ENCODE measurements around the gene COPA. TPM values are rescaled to one million over a fixed set of nuclear protein-coding genes. Genes with fewer than 3 reads are reported as not detected.

Gene COPA
- total and polyA plus RNA-seq, 10 donors = 41.3 to 181 (median 117) TPM

- WGBS, 5 donors = 74 to 88% (median 82%) methylated on average over 4 of the region's 4 CpGs
- no peak for DNase-seq
- intact Hi-C loops (cut with DNase I; ENCODE audit: low total_unique reads) = no loop called here
- TF ChIP-seq POLR2A (IDR thresholded peaks at IDR 0.05) (no peak), POLR2AphosphoS5 (IDR thresholded peaks at IDR 0.05) (no peak), CTCF (IDR thresholded peaks at IDR 0.05 in 8 of 11, conservative IDR thresholded peaks at IDR 0.05 in 3 of 11) (no peak)
- Histone ChIP-seq H3K4me1 (peaks cover 8 to 21% (median 17%) of the 10 kb centered on the region in 6 donors), H3K4me3 (no peak overlapping the region), H3K9me3 (no peaks in the 10 kb centered on the region), H3K36me3 (no peaks in the 10 kb centered on the region), H3K27ac (no peak overlapping the region), H3K27me3 (replicated peaks in 1 of 7) (peaks cover 0 to 13% (median 0%) of the 10 kb centered on the region in 7 donors)
These were observed 30.6 kb upstream of the COPA start for GRCh38 chr1:160373696-160374095.

- DNase-seq = no peak
- TF ChIP-seq POLR2AphosphoS5 (IDR thresholded peaks at IDR 0.05) = no peak
- no peak for TF ChIP-seq CTCF (IDR thresholded peaks at IDR 0.05 in 8 of 11, conservative IDR thresholded peaks at IDR 0.05 in 3 of 11)
- no peak for TF ChIP-seq POLR2A (IDR thresholded peaks at IDR 0.05)
- intact Hi-C loops (cut with DNase I; ENCODE audit: low total_unique reads) = no loop called here
- 60 to 79% (median 71%) methylated on average over 4 of the region's 4 CpGs for WGBS, 5 donors
- Histone ChIP-seq H3K9me3 (no peaks in the 10 kb centered on the region), H3K27me3 (replicated peaks in 1 of 7) (peaks cover 0 to 13% (median 0%) of the 10 kb centered on the region in 7 donors), H3K36me3 (no peaks in the 10 kb centered on the region), H3K4me1 (peaks cover 8 to 21% (median 17%) of the 10 kb centered on the region in 6 donors), H3K4me3 (no peak overlapping the region), H3K27ac (no peak overlapping the region)
These were observed 28.7 kb upstream of the COPA start for GRCh38 chr1:160371756-160372155.

- TF ChIP-seq POLR2A (IDR thresholded peaks at IDR 0.05) (no peak), POLR2AphosphoS5 (IDR thresholded peaks at IDR 0.05) (no peak), CTCF (IDR thresholded peaks at IDR 0.05 in 8 of 11, conservative IDR thresholded peaks at IDR 0.05 in 3 of 11) (no peak)
- Histone ChIP-seq H3K9me3 (no peaks in the 10 kb centered on the region), H3K36me3 (no peaks in the 10 kb centered on the region), H3K4me3 (no peak overlapping the region), H3K27me3 (replicated peaks in 1 of 7) (peaks cover 0 to 13% (median 0%) of the 10 kb centered on the region in 7 donors), H3K27ac (no peak overlapping the region), H3K4me1 (peaks cover 6 to 17% (median 14%) of the 10 kb centered on the region in 6 donors)
- intact Hi-C loops (cut with DNase I; ENCODE audit: low total_unique reads) = no loop called here
- DNase-seq = no peak
These were observed 28.2 kb upstream of the COPA start for GRCh38 chr1:160371346-160371631.

GRCh38 chr1:160370561-160371345 lies 27.7 kb upstream of the COPA start:
- H3K4me3 ChIP-seq = no peak overlapping the region
- no peak for DNase-seq
- no peaks in the 10 kb centered on the region for H3K9me3 ChIP-seq
- WGBS, 5 donors = 79 to 86% (median 82%) methylated on average over 20 to 42 of the region's 42 CpGs
- peaks cover under 1 to 12% (median 9%) of the 10 kb centered on the region in 6 donors for H3K4me1 ChIP-seq
- no peak overlapping the region for H3K27ac ChIP-seq
- intact Hi-C loops (cut with DNase I; ENCODE audit: low total_unique reads) = no loop called here
- TF ChIP-seq POLR2A (IDR thresholded peaks at IDR 0.05) = no peak
- no peak for TF ChIP-seq POLR2AphosphoS5 (IDR thresholded peaks at IDR 0.05)
- TF ChIP-seq CTCF (IDR thresholded peaks at IDR 0.05 in 8 of 11, conservative IDR thresholded peaks at IDR 0.05 in 3 of 11) = no peak
- no peaks in the 10 kb centered on the region for H3K36me3 ChIP-seq
- peaks cover 0 to 13% (median 0%) of the 10 kb centered on the region in 7 donors for H3K27me3 ChIP-seq (replicated peaks in 1 of 7)
